C4-2B (cell line): ENCODE measurements around the gene KIF26B.

Experiments
- ZFX ChIP-seq: fragments of 450-650 bp; IDR thresholded peaks from 2 replicates; pipeline ENCODE4 v1.6.1; 2017
- TF ChIP-seq, protein P1 (sequence below): fragments of 450-650 bp; conservative IDR thresholded peaks from 2 replicates; pipeline ENCODE4 v1.5.1; 2017; ENCODE audit warnings: mild to moderate bottlenecking

DNA sequence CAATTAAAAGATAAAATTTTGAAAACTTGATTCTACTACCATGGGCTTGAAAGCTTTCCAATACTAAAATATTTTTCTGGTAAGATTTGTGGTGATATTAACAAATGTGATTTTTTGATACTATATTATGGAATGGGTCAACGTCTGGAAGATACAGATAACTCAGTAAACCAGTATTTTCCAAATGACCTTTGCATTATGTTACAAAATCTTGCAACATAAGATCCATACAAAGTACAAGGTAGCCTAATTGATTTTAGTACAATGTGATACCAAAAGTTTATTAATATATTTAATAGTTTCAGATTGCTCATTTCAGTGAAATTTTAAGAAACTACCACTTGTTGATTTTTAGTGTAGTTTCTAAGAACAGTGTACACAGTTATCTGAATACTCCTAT, 236.2 kb downstream of the KIF26B start:
- TF ChIP-seq, protein P1, sequence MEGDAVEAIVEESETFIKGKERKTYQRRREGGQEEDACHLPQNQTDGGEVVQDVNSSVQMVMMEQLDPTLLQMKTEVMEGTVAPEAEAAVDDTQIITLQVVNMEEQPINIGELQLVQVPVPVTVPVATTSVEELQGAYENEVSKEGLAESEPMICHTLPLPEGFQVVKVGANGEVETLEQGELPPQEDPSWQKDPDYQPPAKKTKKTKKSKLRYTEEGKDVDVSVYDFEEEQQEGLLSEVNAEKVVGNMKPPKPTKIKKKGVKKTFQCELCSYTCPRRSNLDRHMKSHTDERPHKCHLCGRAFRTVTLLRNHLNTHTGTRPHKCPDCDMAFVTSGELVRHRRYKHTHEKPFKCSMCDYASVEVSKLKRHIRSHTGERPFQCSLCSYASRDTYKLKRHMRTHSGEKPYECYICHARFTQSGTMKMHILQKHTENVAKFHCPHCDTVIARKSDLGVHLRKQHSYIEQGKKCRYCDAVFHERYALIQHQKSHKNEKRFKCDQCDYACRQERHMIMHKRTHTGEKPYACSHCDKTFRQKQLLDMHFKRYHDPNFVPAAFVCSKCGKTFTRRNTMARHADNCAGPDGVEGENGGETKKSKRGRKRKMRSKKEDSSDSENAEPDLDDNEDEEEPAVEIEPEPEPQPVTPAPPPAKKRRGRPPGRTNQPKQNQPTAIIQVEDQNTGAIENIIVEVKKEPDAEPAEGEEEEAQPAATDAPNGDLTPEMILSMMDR = no peak
- no peak for TF ChIP-seq ZFX
